HL-60 (cell line): ENCODE data around the gene SLC15A1.

Source experiments
- DNase-seq, 2 experiments: peaks; one replicate each; pipeline ENCODE4 v3.0.0-alpha.2; 2010 to 2020; ENCODE audit warnings: low read depth in 1 of 2, low spot score in 1 of 2
- H3K27ac ChIP-seq: fragments of 250-450 bp; sonication (Bioruptor Pico); replicated peaks from 2 replicates; pipeline ENCODE4 v1.5.1; 2020; ENCODE audit warnings: mild to moderate bottlenecking, moderate library complexity
- H3K27me3 ChIP-seq: fragments of 250-450 bp; sonication (Bioruptor Pico); 2 replicates; pipeline ENCODE4 v1.5.1; 2021; ENCODE audit warnings: mild to moderate bottlenecking, moderate library complexity; ENCODE audit not compliant: insufficient read depth, poor library complexity, severe bottlenecking
- H3K4me3 ChIP-seq: replicated peaks from 2 replicates; pipeline ENCODE4 v1.5.1; 2011; ENCODE audit warnings: mild to moderate bottlenecking, control low read depth, low read length; ENCODE audit not compliant: insufficient read depth
- GABPA ChIP-seq: IDR thresholded peaks from 2 replicates; pipeline ENCODE4 v1.6.1; 2012; ENCODE audit warnings: low read depth
- POLR2AphosphoS5 ChIP-seq: IDR thresholded peaks from 2 replicates; pipeline ENCODE4 v1.6.1; 2012; ENCODE audit warnings: low read depth
- SPI1 ChIP-seq: IDR thresholded peaks from 2 replicates; pipeline ENCODE4 v1.6.1; 2012; ENCODE audit warnings: low read depth, mild to moderate bottlenecking, borderline replicate concordance
- TF ChIP-seq, protein P1 (sequence below): IDR thresholded peaks from one replicate; pipeline ENCODE4 v1.5.1; 2011; ENCODE audit warnings: low read length, control low read depth, inconsistent platforms; ENCODE audit not compliant: insufficient read depth
- TF ChIP-seq, protein P2 (sequence below): IDR thresholded peaks from 2 replicates; pipeline ENCODE4 v1.6.1; 2012; ENCODE audit warnings: low read depth; ENCODE audit not compliant: insufficient replicate concordance

The SLC15A1 gene

DNA sequence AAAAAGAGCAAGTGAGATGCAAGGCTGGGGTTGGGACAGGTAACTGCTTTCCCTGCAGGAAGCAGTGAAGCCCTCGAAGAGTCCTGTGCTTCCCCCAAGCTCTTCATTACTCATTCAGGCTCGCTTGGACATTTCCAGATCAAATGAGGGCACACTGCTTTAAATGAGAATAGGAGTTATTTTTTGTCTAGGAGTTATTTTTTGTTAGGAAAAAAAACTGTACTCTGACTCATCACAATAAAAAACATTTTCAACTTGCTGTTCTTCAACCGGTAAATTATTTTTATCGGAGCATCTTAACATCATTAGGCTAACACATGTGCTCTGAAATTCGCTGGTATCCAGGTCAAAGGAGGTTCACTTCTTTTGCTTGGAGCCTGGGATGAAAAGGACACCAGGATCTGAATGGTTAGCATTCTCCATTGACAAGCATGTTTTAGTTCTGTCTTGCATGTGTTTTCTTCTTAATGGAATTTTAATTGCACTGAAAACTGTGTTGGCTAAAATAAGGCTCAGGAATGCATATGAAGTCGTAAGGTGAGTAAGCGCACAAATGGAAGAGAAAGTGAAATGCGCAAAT lies 94.9 kb downstream of the SLC15A1 start:
- TF ChIP-seq, protein P1, sequence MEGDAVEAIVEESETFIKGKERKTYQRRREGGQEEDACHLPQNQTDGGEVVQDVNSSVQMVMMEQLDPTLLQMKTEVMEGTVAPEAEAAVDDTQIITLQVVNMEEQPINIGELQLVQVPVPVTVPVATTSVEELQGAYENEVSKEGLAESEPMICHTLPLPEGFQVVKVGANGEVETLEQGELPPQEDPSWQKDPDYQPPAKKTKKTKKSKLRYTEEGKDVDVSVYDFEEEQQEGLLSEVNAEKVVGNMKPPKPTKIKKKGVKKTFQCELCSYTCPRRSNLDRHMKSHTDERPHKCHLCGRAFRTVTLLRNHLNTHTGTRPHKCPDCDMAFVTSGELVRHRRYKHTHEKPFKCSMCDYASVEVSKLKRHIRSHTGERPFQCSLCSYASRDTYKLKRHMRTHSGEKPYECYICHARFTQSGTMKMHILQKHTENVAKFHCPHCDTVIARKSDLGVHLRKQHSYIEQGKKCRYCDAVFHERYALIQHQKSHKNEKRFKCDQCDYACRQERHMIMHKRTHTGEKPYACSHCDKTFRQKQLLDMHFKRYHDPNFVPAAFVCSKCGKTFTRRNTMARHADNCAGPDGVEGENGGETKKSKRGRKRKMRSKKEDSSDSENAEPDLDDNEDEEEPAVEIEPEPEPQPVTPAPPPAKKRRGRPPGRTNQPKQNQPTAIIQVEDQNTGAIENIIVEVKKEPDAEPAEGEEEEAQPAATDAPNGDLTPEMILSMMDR, result no peak
- no peak for TF ChIP-seq SPI1
- no peak overlapping the region for H3K4me3 ChIP-seq
- H3K27me3 ChIP-seq, result no peaks in the 10 kb centered on the region
- DNase-seq, result no peak
- H3K27ac ChIP-seq, result no peak overlapping the region

DNA sequence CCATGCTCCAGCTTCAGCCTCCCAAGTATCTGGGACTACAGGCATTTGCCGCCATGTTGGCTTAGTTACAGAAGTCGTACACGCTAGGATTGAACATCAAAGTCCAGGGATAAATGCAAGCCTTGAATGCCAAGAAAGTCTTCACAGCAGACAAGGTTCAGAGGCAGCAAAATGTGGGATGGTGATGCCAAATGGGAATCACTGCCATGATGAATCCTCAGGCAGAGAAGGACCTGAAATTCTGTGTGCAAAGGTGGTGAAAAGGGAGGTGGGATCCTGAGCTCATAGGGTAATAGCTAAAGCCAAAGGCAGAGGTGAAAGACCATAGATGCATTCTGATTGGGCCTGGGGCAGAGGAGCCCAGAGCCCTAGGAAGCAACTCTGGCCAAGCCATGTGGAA lies 96.2 kb downstream of the SLC15A1 start:
- DNase-seq, result no peak
- Histone ChIP-seq H3K27ac (no peak overlapping the region), H3K4me3 (no peak overlapping the region), H3K27me3 (no peaks in the 10 kb centered on the region)
- TF ChIP-seq, protein P1, result no peak
- TF ChIP-seq POLR2AphosphoS5, result no peak
- TF ChIP-seq, protein P2, sequence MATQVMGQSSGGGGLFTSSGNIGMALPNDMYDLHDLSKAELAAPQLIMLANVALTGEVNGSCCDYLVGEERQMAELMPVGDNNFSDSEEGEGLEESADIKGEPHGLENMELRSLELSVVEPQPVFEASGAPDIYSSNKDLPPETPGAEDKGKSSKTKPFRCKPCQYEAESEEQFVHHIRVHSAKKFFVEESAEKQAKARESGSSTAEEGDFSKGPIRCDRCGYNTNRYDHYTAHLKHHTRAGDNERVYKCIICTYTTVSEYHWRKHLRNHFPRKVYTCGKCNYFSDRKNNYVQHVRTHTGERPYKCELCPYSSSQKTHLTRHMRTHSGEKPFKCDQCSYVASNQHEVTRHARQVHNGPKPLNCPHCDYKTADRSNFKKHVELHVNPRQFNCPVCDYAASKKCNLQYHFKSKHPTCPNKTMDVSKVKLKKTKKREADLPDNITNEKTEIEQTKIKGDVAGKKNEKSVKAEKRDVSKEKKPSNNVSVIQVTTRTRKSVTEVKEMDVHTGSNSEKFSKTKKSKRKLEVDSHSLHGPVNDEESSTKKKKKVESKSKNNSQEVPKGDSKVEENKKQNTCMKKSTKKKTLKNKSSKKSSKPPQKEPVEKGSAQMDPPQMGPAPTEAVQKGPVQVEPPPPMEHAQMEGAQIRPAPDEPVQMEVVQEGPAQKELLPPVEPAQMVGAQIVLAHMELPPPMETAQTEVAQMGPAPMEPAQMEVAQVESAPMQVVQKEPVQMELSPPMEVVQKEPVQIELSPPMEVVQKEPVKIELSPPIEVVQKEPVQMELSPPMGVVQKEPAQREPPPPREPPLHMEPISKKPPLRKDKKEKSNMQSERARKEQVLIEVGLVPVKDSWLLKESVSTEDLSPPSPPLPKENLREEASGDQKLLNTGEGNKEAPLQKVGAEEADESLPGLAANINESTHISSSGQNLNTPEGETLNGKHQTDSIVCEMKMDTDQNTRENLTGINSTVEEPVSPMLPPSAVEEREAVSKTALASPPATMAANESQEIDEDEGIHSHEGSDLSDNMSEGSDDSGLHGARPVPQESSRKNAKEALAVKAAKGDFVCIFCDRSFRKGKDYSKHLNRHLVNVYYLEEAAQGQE, result no peak
- no peak for TF ChIP-seq GABPA
- TF ChIP-seq SPI1, result no peak

DNA sequence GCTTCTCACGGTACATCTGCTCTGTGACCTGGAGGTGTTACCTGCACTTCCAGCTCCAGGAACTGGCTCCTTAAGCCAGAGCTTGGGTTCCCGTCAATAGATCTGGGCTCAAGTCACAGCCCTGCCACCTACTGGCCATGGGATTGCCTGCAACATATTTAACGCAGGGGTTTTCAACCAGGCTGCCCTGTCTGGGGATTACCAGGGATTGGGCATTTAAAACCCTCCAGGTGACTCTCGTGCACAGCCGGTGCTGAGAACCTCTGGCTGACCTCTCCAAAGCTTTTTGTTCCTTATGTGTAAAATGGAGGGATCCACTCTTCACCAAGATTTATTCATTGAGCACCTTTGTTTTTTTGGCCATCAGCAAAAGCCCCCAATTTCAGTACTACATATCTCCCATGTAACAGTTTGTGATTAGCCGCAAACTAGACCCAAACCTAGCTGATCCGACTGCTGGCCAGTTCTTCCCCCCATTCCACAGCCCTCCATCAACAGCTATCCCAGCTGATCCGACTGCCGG lies 98.9 kb downstream of the SLC15A1 start:
- no peak overlapping the region for H3K27ac ChIP-seq
- peak; percentile 16 to 75 for DNase-seq
- H3K27me3 ChIP-seq, result no peaks in the 10 kb centered on the region
- no peak overlapping the region for H3K4me3 ChIP-seq
- no peak for TF ChIP-seq POLR2AphosphoS5
- TF ChIP-seq, protein P2, result no peak
- TF ChIP-seq, protein P1, result peak; percentile 94
